HG03432 (cell line): ENCODE measurements around the gene PTGIR.

ENCODE experiments used
- ATAC-seq: cut with Tn5 transposase; IDR thresholded peaks from one replicate; pipeline ENCODE4 v1.9.1; 2021; ENCODE audit warnings: mild to moderate bottlenecking, moderate library complexity; ENCODE audit not compliant: unreplicated experiment

PTGIR gene

GRCh38 chr19:46616631-46617322, 8.1 kb downstream of the PTGIR start:
- no peak for ATAC-seq

GRCh38 chr19:46615966-46616365, 8.9 kb downstream of the PTGIR start:
- no peak for ATAC-seq

GRCh38 chr19:46614114-46614722, 10.7 kb downstream of the PTGIR start:
- ATAC-seq = no peak

- no peak for ATAC-seq
Observed at GRCh38 chr19:46613525-46613924, 11.4 kb downstream of the PTGIR start.

- no peak for ATAC-seq
Observed at GRCh38 chr19:46611776-46612175, 13.1 kb downstream of the PTGIR start.

- ATAC-seq = no peak
Observed at GRCh38 chr19:46610851-46611770, 13.8 kb downstream of the PTGIR start.

GRCh38 chr19:46610413-46610775, 14.5 kb downstream of the PTGIR start:
- ATAC-seq = no peak

GRCh38 chr19:46609511-46610412, 15.1 kb downstream of the PTGIR start:
- no peak for ATAC-seq

- ATAC-seq = no peak
Observed at GRCh38 chr19:46608581-46609345, 16.1 kb downstream of the PTGIR start.

GRCh38 chr19:46608178-46608577, 16.7 kb downstream of the PTGIR start:
- ATAC-seq = no peak

- ATAC-seq = no peak
Observed at GRCh38 chr19:46607448-46607841, 17.4 kb downstream of the PTGIR start.

- ATAC-seq = no peak
Observed at GRCh38 chr19:46606681-46607447, 18.0 kb downstream of the PTGIR start.

- ATAC-seq = no peak
Observed at GRCh38 chr19:46606019-46606418, 18.9 kb downstream of the PTGIR start.

GRCh38 chr19:46605356-46605821, 19.5 kb downstream of the PTGIR start:
- no peak for ATAC-seq

GRCh38 chr19:46604781-46605355, 20.0 kb downstream of the PTGIR start:
- no peak for ATAC-seq

GRCh38 chr19:46603752-46604231, 21.1 kb downstream of the PTGIR start:
- ATAC-seq = no peak

GRCh38 chr19:46603195-46603637, 21.7 kb downstream of the PTGIR start:
- ATAC-seq = no peak

GRCh38 chr19:46602392-46603194, 22.3 kb downstream of the PTGIR start:
- ATAC-seq = no peak
